KMS-11 (cell line): ENCODE measurements around the gene INO80E.
"Not testable (repeated sequence)": the region's sequence is repeated elsewhere in the genome, so short reads cannot be mapped to it uniquely, and the experiment has no call there.

Experiments
- H2AFZ ChIP-seq: fragments of 200-600 bp; sonication (generic); 2 replicates; pipeline ENCODE4 v1.6.1; 2016; ENCODE audit warnings: antibody characterized with exemption, mixed run types, low read depth
- H3K27ac ChIP-seq: fragments of 200-600 bp; sonication (generic); 2 replicates; pipeline ENCODE4 v1.6.1; 2016; ENCODE audit warnings: mild to moderate bottlenecking, mixed run types
- H3K27me3 ChIP-seq: fragments of 200-600 bp; sonication (generic); 2 replicates; pipeline ENCODE4 v1.6.1; 2017; ENCODE audit warnings: mild to moderate bottlenecking, low read depth, mixed run types, moderate library complexity; ENCODE audit not compliant: insufficient read depth
- H3K36me3 ChIP-seq: fragments of 200-600 bp; sonication (generic); 2 replicates; pipeline ENCODE4 v1.6.1; 2017; ENCODE audit warnings: mild to moderate bottlenecking, mixed run types; ENCODE audit not compliant: insufficient read depth
- H3K4me1 ChIP-seq: fragments of 200-600 bp; sonication (generic); 2 replicates; pipeline ENCODE4 v1.6.1; 2016; ENCODE audit warnings: mild to moderate bottlenecking, low read depth, mixed run types; ENCODE audit not compliant: poor library complexity, severe bottlenecking
- H3K4me2 ChIP-seq: fragments of 200-600 bp; sonication (generic); 2 replicates; pipeline ENCODE4 v1.7.0; 2016; ENCODE audit warnings: mild to moderate bottlenecking, mixed run types
- H3K4me3 ChIP-seq: fragments of 200-600 bp; sonication (generic); IDR thresholded peaks from 2 replicates; pipeline ENCODE4 v1.6.1; 2017; ENCODE audit warnings: low read depth, low read length, mixed read lengths; ENCODE audit not compliant: insufficient read depth
- H3K79me2 ChIP-seq: fragments of 200-600 bp; sonication (generic); 2 replicates; pipeline ENCODE4 v1.6.1; 2016; ENCODE audit warnings: low read depth, mixed run types; ENCODE audit not compliant: insufficient read depth
- H3K9ac ChIP-seq: fragments of 200-600 bp; sonication (generic); 2 replicates; pipeline ENCODE4 v1.6.1; 2016; ENCODE audit warnings: mild to moderate bottlenecking, mixed run types
- H4K20me1 ChIP-seq: fragments of 200-600 bp; sonication (generic); 2 replicates; pipeline ENCODE4 v1.6.1; 2016; ENCODE audit warnings: mild to moderate bottlenecking, mixed run types; ENCODE audit not compliant: insufficient read depth
- TF ChIP-seq, protein P1 (sequence below): fragments of 200-600 bp; sonication (generic); conservative IDR thresholded peaks from 2 replicates; pipeline ENCODE4 v1.6.1; 2017; ENCODE audit warnings: low read depth, mild to moderate bottlenecking, antibody characterized with exemption, low read length, moderate library complexity, mixed read lengths

INO80E gene

DNA sequence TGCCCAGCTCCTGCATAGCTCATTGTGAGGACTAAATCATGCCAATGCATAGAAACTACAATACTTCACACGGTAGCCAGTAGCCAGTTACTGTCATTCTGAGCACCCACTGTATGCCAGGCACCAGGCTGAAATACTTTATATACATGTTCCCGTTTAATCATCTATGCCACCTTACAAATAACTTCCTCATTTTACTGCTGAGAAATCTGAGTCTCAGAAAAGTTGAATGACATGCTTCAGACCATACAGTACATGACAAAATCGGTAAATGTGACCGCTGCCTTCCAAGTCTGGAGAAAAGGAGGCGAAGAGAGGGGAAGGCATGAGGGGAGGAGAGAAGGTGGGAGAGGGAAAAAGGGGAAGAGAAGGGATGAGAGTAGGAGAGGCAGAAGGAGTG, 44.2 kb downstream of the INO80E start:
- Histone ChIP-seq H3K27me3 (peaks cover 5% of the 10 kb centered on the region; the same call in 1 of the 2 replicates), H3K4me1 (no peaks in the 10 kb centered on the region), H3K36me3 (no peaks in the 10 kb centered on the region), H4K20me1 (no peaks in the 10 kb centered on the region), H3K79me2 (no peaks in the 10 kb centered on the region), H3K4me3 (no peak overlapping the region), H2AFZ (no peak overlapping the region), H3K27ac (no peak overlapping the region), H3K9ac (no peak overlapping the region), H3K4me2 (no peak overlapping the region)
- TF ChIP-seq, protein P1, sequence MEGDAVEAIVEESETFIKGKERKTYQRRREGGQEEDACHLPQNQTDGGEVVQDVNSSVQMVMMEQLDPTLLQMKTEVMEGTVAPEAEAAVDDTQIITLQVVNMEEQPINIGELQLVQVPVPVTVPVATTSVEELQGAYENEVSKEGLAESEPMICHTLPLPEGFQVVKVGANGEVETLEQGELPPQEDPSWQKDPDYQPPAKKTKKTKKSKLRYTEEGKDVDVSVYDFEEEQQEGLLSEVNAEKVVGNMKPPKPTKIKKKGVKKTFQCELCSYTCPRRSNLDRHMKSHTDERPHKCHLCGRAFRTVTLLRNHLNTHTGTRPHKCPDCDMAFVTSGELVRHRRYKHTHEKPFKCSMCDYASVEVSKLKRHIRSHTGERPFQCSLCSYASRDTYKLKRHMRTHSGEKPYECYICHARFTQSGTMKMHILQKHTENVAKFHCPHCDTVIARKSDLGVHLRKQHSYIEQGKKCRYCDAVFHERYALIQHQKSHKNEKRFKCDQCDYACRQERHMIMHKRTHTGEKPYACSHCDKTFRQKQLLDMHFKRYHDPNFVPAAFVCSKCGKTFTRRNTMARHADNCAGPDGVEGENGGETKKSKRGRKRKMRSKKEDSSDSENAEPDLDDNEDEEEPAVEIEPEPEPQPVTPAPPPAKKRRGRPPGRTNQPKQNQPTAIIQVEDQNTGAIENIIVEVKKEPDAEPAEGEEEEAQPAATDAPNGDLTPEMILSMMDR = no peak

DNA sequence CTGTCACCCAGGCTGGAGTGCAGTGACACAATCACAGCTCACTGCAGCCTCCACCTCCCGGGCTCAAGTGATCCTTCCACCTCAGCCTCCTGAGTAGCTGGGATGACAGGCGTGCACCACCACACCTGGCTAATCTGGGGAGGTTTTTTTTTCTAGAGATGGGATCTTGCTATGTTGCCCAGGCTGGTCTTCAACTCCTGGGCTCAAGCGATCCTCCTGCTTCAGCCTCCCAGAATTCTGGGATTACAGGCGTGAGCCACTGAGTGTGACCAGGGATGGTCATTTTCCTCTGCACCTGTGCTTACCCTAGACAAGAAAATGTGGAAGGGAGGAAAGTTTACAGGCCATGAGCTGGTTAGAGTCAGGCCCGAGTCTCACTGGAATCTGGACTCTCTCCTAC, 44.6 kb downstream of the INO80E start:
- not testable (repeated sequence) for H3K36me3 ChIP-seq, H3K27me3 ChIP-seq, H2AFZ ChIP-seq, H3K9ac ChIP-seq, H3K27ac ChIP-seq, H3K4me3 ChIP-seq, H3K4me1 ChIP-seq, H4K20me1 ChIP-seq, H3K4me2 ChIP-seq, H3K79me2 ChIP-seq

DNA sequence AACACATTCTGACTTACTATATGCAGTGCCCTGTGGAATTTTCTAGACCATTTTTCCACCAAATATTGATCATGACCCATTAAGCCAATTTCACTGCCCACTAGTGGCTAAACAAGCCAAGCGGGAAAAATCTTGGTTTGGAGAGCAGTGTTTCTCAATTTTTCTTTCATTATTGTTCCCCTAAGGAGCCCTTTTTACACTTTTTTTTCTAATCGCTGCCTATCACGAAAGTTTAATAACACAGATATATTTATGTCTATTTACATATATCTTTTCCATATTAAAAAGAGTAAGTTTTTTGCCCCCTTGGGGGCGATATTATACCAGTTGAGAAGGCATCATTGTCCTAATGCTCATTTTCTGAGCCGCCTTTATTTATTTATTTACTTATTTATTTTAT, 45.8 kb downstream of the INO80E start:
- H2AFZ ChIP-seq = no peak overlapping the region
- no peak overlapping the region for H3K4me2 ChIP-seq
- H4K20me1 ChIP-seq = no peaks in the 10 kb centered on the region
- no peak overlapping the region for H3K27ac ChIP-seq
- H3K4me3 ChIP-seq = no peak overlapping the region
- no peaks in the 10 kb centered on the region for H3K4me1 ChIP-seq
- no peaks in the 10 kb centered on the region for H3K27me3 ChIP-seq
- no peaks in the 10 kb centered on the region for H3K36me3 ChIP-seq
- TF ChIP-seq, protein P1 = peak; percentile 38; the same call in 1 of the 2 replicates
- no peak overlapping the region for H3K9ac ChIP-seq
- no peaks in the 10 kb centered on the region for H3K79me2 ChIP-seq

DNA sequence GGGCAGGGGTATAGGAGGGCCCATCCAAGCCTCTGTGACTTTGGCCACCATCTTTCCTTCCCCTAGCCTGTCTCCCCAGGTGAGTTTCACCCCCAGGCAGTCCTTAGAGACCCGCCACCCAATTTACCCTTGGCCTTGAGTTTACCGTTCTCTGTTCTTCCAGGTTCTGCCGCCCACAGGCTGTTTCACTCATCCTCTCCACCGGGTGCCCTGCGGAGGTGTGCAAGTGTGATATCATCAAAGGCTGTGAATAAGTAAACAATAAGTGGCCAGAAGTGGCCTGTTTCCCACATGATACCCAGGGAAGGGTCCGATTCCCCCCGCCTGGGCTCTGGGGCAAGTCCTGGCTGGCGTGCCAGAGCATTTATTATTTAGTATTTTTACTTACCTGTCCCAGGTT, 50.1 kb downstream of the INO80E start:
- Histone ChIP-seq H3K4me2 (no peak overlapping the region), H3K79me2 (no peaks in the 10 kb centered on the region), H3K4me1 (no peaks in the 10 kb centered on the region), H3K27ac (no peak overlapping the region), H3K36me3 (no peaks in the 10 kb centered on the region), H3K4me3 (no peak overlapping the region), H3K9ac (no peak overlapping the region), H2AFZ (no peak overlapping the region), H4K20me1 (no peaks in the 10 kb centered on the region), H3K27me3 (no peaks in the 10 kb centered on the region)
- TF ChIP-seq, protein P1 = no peak

DNA sequence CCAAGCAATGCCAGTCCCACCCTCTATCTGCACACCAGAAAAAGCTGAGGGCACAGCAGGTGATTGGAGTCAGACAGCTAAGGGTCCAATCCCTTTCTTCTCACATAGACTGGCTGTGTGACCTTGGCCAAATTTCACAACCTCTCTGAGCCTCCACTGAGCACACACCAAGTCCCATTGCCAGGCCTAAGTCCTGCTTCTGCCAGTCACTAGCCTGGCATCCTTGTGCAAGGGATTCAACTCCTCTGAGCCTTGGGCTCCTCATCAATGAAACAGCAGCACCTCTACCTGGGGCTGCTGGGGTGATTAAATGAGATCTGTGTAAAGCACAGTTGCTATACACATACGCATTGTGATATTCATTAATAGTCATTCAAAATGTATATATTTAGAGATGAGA, 50.5 kb downstream of the INO80E start:
- Histone ChIP-seq H4K20me1 (no peaks in the 10 kb centered on the region), H3K4me1 (no peaks in the 10 kb centered on the region), H3K4me2 (no peak overlapping the region), H3K4me3 (no peak overlapping the region), H3K27me3 (no peaks in the 10 kb centered on the region), H3K79me2 (no peaks in the 10 kb centered on the region), H3K27ac (no peak overlapping the region), H3K9ac (no peak overlapping the region), H3K36me3 (no peaks in the 10 kb centered on the region), H2AFZ (no peak overlapping the region)
- TF ChIP-seq, protein P1 = no peak
